ENCODE results near the gene LRRK2.

- TF ChIP-seq CTCF (IDR thresholded peaks at IDR 0.05; ENCODE audit: low read depth, low read length, poor library complexity, severe bottlenecking) (no peak), EZH2phosphoT487 (IDR thresholded peaks at IDR 0.05; ENCODE audit: borderline replicate concordance, low read length) (no peak)
Measured at GRCh38 chr12:40223646-40224045, 1.2 kb upstream of the LRRK2 start.
